ENCODE measurements around the gene PSMG3. TPM values are rescaled to one million over a fixed set of nuclear protein-coding genes. Genes with fewer than 3 reads are reported as not detected.

The PSMG3 gene
- total and polyA plus RNA-seq, 2 donors (not counting 3 experiments of a cell fraction or from before 2014, with no cell fraction given), result 25.5 to 49.7 TPM

DNA sequence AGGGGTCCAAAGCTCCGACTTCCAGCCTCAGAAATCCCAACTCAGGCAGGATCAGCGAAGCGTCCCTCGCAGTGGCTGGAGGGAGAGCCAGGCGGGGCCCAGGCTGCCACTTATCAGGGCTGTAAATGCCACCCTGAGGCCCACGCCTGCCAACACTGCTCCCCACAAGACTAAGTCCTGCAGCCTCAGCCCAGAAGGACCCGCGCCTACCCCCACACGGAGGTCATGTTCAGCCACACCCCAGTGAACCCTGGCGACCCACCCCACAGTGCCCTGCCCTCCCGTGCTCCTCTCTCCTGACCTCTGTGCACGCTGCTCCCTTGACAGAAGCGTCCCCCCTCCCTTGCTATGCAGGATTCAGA, 3.2 kb downstream of the PSMG3 start:
- peaks cover 6% of the 10 kb centered on the region for H3K79me2 ChIP-seq (ENCODE audit: control insufficient read depth, insufficient read depth, low read length)
- H3K4me2 ChIP-seq (ENCODE audit: insufficient read depth, low read length), result no peak overlapping the region
- no peaks in the 10 kb centered on the region for H3K9me3 ChIP-seq (replicated peaks; ENCODE audit: control insufficient read depth, insufficient read depth, low read length)
- BruUV-seq (replicated peaks), result no TSS peak
- no peak for TF ChIP-seq MYC (IDR thresholded peaks at IDR 0.05; ENCODE audit: low read depth, low read length)
- TF ChIP-seq EZH2 (IDR thresholded peaks at IDR 0.05; ENCODE audit: borderline replicate concordance, low read depth, low read length, severe bottlenecking), result no peak
- DNase-seq (ENCODE audit: low read depth, low spot score) (no peak), FAIRE-seq (no peak)
- CTCF ChIA-PET, result no interaction called here
- no peaks in the 10 kb centered on the region for H3K27me3 ChIP-seq (ENCODE audit: control insufficient read depth in 2 of 2, insufficient read depth in 2 of 2, low read length in 2 of 2)
- H2AFZ ChIP-seq (ENCODE audit: low read depth, low read length), result no peak overlapping the region
- H3K9me1 ChIP-seq (replicated peaks; ENCODE audit: control insufficient read depth, extremely low read depth, insufficient read depth, low read length), result no peaks in the 10 kb centered on the region
- POLR2A ChIA-PET, result no interaction called here
- peaks cover 3% of the 10 kb centered on the region for H3K4me1 ChIP-seq (ENCODE audit: control insufficient read depth, extremely low read depth, insufficient read depth, low read length)
- H3K4me3 ChIP-seq (replicated peaks in 1 of 3; ENCODE audit: insufficient read depth in 1 of 3, low read depth in 1 of 3, low read length in 3 of 3), result no peak overlapping the region
- no peak overlapping the region for H3K27ac ChIP-seq (ENCODE audit: insufficient read depth, low read depth, low read length)
- dilution Hi-C loops (cut with MboI; ENCODE audit: extremely low pct_ligation_motif_present, low sequenced_read_pairs), result no loop called here
- H4K20me1 ChIP-seq (replicated peaks; ENCODE audit: control insufficient read depth, extremely low read depth, insufficient read depth, low read length), result no peaks in the 10 kb centered on the region
- intact Hi-C loops (cut with micrococcal nuclease), result no loop called here
- peaks cover 5 to 11% of the 10 kb centered on the region in 2 experiments for H3K36me3 ChIP-seq (ENCODE audit: control insufficient read depth in 2 of 2, extremely low read depth in 1 of 2, insufficient read depth in 2 of 2, low read length in 2 of 2)
- H3K9ac ChIP-seq (replicated peaks; ENCODE audit: extremely low read depth, insufficient read depth, low read length), result no peak overlapping the region

DNA sequence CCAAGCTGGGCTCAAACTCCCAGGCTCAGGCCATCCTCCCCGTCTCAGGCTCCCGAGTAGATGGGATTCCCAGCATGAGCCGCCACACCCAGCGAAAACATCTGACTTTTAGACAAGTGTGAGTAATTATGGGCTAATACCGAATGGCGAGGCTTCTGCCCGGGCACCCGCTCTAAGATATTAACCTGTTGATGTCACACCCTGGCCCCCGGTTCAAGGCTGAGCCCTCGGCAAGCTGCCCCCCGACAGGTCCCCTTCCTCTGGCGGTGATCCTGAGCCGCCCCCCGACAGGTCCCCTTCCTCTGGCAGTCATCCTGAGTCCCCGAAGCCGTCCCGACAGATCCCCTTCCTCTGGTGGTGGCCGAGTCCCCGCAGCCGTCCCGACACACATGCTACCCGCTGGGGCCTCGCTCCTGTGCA, 5.2 kb downstream of the PSMG3 start:
- no peak overlapping the region for H3K27ac ChIP-seq (ENCODE audit: insufficient read depth, low read depth, low read length)
- H3K4me2 ChIP-seq (ENCODE audit: insufficient read depth, low read length), result no peak overlapping the region
- no peaks in the 10 kb centered on the region for H3K27me3 ChIP-seq (ENCODE audit: control insufficient read depth in 2 of 2, insufficient read depth in 2 of 2, low read length in 2 of 2)
- H3K4me1 ChIP-seq (ENCODE audit: control insufficient read depth, extremely low read depth, insufficient read depth, low read length), result no peaks in the 10 kb centered on the region
- peaks cover 5 to 11% of the 10 kb centered on the region in 2 experiments for H3K36me3 ChIP-seq (ENCODE audit: control insufficient read depth in 2 of 2, extremely low read depth in 1 of 2, insufficient read depth in 2 of 2, low read length in 2 of 2)
- intact Hi-C loops (cut with micrococcal nuclease), result no loop called here
- H3K79me2 ChIP-seq (ENCODE audit: control insufficient read depth, insufficient read depth, low read length), result peaks cover 4% of the 10 kb centered on the region
- H3K9ac ChIP-seq (replicated peaks; ENCODE audit: extremely low read depth, insufficient read depth, low read length), result no peak overlapping the region
- H2AFZ ChIP-seq (ENCODE audit: low read depth, low read length), result no peak overlapping the region
- BruUV-seq (replicated peaks), result no TSS peak
- H3K4me3 ChIP-seq (replicated peaks in 1 of 3; ENCODE audit: insufficient read depth in 1 of 3, low read depth in 1 of 3, low read length in 3 of 3), result no peak overlapping the region
- ChIA-PET POLR2A (no interaction called here), CTCF (no interaction called here)
- dilution Hi-C loops (cut with MboI; ENCODE audit: extremely low pct_ligation_motif_present, low sequenced_read_pairs), result no loop called here
- H4K20me1 ChIP-seq (replicated peaks; ENCODE audit: control insufficient read depth, extremely low read depth, insufficient read depth, low read length), result no peaks in the 10 kb centered on the region
- FAIRE-seq, result no peak
- no peaks in the 10 kb centered on the region for H3K9me3 ChIP-seq (replicated peaks; ENCODE audit: control insufficient read depth, insufficient read depth, low read length)
- TF ChIP-seq GATA2 (IDR thresholded peaks at IDR 0.05; ENCODE audit: insufficient read depth, insufficient read length, low read depth, low read length) (no peak), EZH2 (IDR thresholded peaks at IDR 0.05; ENCODE audit: borderline replicate concordance, low read depth, low read length, severe bottlenecking) (no peak), MYC (IDR thresholded peaks at IDR 0.05; ENCODE audit: low read depth, low read length) (no peak), FOS (IDR thresholded peaks at IDR 0.05; ENCODE audit: borderline replicate concordance, insufficient read depth, low read length) (no peak), POLR2AphosphoS5 (IDR thresholded peaks at IDR 0.05; ENCODE audit: insufficient read depth, low read depth, low read length) (no peak), POLR2A (IDR thresholded peaks at IDR 0.05; ENCODE audit: low read depth, low read length) (no peak), JUN (IDR thresholded peaks at IDR 0.05; ENCODE audit: borderline replicate concordance, insufficient read depth, insufficient read length, low read depth) (no peak)
- TF ChIP-seq, protein P1, sequence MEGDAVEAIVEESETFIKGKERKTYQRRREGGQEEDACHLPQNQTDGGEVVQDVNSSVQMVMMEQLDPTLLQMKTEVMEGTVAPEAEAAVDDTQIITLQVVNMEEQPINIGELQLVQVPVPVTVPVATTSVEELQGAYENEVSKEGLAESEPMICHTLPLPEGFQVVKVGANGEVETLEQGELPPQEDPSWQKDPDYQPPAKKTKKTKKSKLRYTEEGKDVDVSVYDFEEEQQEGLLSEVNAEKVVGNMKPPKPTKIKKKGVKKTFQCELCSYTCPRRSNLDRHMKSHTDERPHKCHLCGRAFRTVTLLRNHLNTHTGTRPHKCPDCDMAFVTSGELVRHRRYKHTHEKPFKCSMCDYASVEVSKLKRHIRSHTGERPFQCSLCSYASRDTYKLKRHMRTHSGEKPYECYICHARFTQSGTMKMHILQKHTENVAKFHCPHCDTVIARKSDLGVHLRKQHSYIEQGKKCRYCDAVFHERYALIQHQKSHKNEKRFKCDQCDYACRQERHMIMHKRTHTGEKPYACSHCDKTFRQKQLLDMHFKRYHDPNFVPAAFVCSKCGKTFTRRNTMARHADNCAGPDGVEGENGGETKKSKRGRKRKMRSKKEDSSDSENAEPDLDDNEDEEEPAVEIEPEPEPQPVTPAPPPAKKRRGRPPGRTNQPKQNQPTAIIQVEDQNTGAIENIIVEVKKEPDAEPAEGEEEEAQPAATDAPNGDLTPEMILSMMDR (IDR thresholded peaks at IDR 0.05; ENCODE audit: extremely low read depth in 1 of 2, insufficient read depth in 1 of 2, low read depth in 1 of 2, low read length in 2 of 2), result no peak
- no peak for DNase-seq (ENCODE audit: low read depth, low spot score)
- no peaks in the 10 kb centered on the region for H3K9me1 ChIP-seq (replicated peaks; ENCODE audit: control insufficient read depth, extremely low read depth, insufficient read depth, low read length)
